Activated CD8-positive, alpha-beta memory T cell treated with anti-CD3 and anti-CD28 coated beads for 36 hours (primary cell): Measurements from ENCODE around the gene MED13. TPM values are rescaled to one million over a fixed set of nuclear protein-coding genes. Genes with fewer than 3 reads are reported as not detected.
"Not testable (repeated sequence)": the region's sequence is repeated elsewhere in the genome, so short reads cannot be mapped to it uniquely, and the experiment has no call there.

Source experiments
- CTCF ChIA-PET: fragments of 350-600 bp; sonication (Branson Sonifier 250); formaldehyde crosslinking; loops from one replicate; lab custom pipeline; 2021; ENCODE audit warnings: antibody characterized with exemption; lab: Charles Lee
- POLR2A ChIA-PET: fragments of 350-600 bp; sonication (Branson Sonifier 250); formaldehyde crosslinking; loops from one replicate; lab custom pipeline; 2021; ENCODE audit warnings: antibody characterized with exemption; lab: Charles Lee
- total RNA-seq, 2 experiments: library from RNA; stranded (reverse); gene quantifications; one replicate each; pipeline ENCODE4 v1.2.3, GENCODE V29; 2021

The MED13 gene
- total RNA-seq, 2 experiments from 2014 or later = 46.3 to 46.9 TPM

DNA sequence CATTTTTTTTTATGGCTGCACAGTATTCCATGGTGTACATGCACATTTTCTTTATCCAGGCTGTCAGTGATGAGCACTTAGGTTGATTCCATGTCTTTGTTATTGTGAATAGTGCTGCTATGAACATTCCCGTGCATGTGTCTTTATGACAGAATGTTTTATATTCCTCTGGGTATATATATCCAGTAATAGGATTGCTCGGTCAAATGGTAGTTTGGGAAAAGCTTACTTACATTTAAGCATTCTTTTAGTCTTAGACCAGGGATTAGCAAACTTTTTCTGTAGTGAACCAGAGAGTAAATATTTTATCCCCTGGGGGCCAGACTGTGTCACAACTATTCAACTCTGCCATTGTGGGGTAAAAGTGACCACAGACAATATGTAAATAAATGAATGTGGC lies 40.2 kb downstream of the MED13 start:
- CTCF ChIA-PET = interaction anchor here (0.6 kb wide), 1 partner anchor 36 kb away, joined by 3 read pairs; no protein-coding TSS in a partner anchor
- POLR2A ChIA-PET = no interaction called here

DNA sequence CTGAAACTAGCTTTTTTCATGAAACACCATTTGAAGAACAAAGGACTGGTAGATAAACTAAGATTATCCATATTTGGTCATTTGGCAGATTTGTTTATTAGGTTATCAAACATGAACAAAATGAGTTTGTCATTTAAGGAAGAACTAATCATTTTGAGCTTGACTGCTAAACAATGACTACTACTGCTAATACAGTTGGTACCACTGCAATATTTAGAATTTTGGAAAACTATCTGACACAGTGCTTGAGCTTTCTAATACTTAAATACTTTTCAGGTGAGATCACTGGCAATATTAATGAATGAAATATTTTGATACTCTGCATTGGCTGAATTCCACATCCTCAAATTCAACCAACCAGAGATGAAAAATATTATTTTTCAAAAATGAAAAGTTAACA lies 47.2 kb downstream of the MED13 start:
- POLR2A ChIA-PET = no interaction called here
- CTCF ChIA-PET = no interaction called here

- CTCF ChIA-PET = no interaction called here
- POLR2A ChIA-PET = no interaction called here
These were observed 47.6 kb downstream of the MED13 start for GRCh38 chr17:62017496-62017895.

- CTCF ChIA-PET = no interaction called here
- POLR2A ChIA-PET = no interaction called here
These were observed 50.6 kb downstream of the MED13 start for GRCh38 chr17:62014526-62014925.

DNA sequence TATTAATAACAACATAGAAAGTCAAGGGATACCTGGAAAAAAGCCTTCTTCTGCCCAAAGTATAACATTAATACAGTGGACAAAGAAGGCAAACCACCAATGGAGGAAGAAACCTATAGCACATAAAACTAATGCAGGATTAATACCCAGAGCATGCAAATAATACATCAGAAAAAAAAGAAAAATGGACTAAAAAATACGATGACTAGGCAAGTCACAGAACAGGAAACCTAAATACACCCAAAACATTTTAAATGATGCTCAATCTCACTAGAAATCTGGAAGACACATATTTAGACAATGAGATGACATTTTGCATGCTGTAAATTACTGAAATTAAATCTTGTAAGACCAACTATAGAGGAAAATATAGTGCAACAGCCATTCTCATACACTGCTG lies 55.9 kb downstream of the MED13 start:
- ChIA-PET CTCF (no interaction called here), POLR2A (interaction anchor here (0.7 kb wide), 1 partner anchor 127 kb away, joined by 3 read pairs; no protein-coding TSS in a partner anchor)

DNA sequence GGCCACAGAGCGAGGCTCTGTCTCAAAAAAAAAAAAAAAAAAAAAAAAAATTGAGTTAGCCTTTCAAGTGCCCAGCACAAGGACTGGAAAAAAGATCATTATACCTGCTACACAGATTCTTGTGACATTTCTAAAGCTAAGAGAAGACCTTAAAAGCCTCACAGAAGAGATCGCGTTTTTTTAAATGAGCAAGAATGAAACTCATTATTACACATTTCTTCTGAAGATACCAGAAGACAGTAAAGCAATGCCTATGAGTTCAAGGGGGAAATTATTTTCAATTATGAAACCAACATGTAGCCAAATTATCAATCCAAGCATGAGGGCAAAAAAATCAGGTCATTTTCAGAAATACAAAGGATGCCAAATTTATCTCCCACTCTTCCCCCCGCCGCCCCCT lies 56.8 kb downstream of the MED13 start:
- POLR2A ChIA-PET = interaction anchor here (0.6 to 0.7 kb wide), 5 partner anchors 10 to 127 kb away, joined by 3 to 13 read pairs (median 3); no protein-coding TSS in a partner anchor
- CTCF ChIA-PET = interaction anchor here (0.6 to 0.7 kb wide), 2 partner anchors 12 to 51 kb away, joined by 3 read pairs; no protein-coding TSS in a partner anchor

GRCh38 chr17:62004388-62004787 lies 60.7 kb downstream of the MED13 start:
- CTCF ChIA-PET = no interaction called here

DNA sequence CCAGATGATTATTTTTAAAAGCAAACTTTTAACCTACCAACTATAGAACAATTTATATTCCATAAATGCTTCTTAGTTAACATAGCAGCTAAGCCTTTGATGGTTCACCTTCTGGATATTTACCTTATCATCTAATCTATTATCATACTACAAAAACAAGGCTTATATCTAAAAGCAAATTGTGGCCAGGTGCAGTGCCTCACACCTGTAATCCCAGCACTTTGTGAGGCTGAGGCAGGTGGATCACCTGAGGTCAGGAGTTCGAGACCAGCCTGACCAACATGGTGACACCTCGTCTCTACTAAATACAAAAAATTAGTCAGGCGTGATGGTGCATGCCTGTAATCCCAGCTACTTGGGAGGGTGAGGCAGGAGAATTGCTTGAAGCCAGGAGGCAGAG lies 61.9 kb downstream of the MED13 start:
- POLR2A ChIA-PET = interaction anchor here (1.1 kb wide), 1 partner anchor 76 kb away, joined by 14 read pairs; no protein-coding TSS in a partner anchor
- CTCF ChIA-PET = not testable (repeated sequence)

More at GRCh38 chr17:62004388-62004787, 60.7 kb downstream of the MED13 start:
- POLR2A ChIA-PET = no interaction called here

DNA sequence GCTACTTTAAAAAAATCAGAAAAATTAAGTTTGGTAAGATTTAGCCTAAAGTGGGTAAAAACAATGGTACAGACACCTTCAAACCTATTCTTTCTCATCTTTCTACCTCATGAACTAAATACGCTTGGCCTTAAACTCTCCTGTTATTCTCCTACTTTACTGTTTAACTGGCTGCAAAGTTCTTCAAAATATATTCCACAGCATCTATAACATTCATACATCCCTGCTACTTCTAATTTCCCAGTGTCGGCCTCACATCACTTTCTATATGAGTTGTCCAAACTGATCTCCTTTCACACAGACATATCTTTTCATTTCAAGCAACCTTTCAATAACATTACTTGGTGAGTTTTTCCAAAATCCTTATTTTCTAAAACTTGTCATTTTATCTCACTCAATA lies 64.0 kb downstream of the MED13 start:
- ChIA-PET CTCF (no interaction called here), POLR2A (interaction anchor here (0.5 kb wide), 1 partner anchor 78 kb away, joined by 5 read pairs; no protein-coding TSS in a partner anchor)

DNA sequence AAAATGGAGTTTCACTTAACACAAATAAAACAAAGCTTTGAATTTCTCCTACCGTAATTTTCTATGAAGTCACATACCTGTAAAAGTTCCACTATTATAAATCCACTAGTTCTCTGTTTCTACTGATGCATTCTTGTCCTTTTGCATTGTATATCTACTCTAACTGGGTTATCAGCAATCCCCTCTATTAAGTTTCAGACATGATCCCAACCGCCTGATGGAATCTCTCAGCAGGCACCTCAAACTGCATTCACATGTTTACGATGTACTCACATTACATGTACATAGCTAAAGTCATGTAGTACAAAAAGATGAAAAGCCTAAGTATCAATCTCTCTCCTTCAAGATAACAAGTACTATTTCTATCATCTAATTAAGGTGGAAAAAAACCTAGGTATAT lies 64.9 kb downstream of the MED13 start:
- CTCF ChIA-PET = interaction anchor here (0.5 kb wide), 1 partner anchor 63 kb away, joined by 3 read pairs; no protein-coding TSS in a partner anchor
- POLR2A ChIA-PET = no interaction called here

DNA sequence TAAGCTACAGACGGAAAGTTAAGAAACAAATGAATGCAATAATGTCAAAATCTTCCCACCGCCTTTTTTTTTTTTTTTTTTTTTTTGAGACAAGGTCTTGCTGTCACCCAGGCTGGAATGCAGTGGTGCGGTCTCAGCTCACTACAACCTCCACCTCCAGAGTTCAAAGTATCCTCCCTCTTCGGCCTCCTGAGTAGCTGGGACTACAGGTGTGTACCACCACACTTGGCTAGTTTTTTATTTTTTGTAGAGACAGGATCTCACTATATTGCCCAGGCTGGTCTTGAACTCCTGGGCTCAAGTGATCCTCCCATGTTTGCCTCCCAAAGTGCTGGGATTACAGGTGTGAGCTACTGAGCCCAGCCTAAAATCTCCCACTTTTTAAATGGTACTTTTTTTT lies 66.5 kb downstream of the MED13 start:
- ChIA-PET POLR2A (interaction anchor here (0.5 to 0.6 kb wide), 2 partner anchors 10 to 13 kb away, joined by 3 to 7 read pairs; no protein-coding TSS in a partner anchor), CTCF (interaction anchor here (0.6 to 0.8 kb wide), 3 partner anchors 60 to 111 kb away, joined by 3 to 4 read pairs (median 3); no protein-coding TSS in a partner anchor)

GRCh38 chr17:61997664-61998063 lies 67.4 kb downstream of the MED13 start:
- ChIA-PET CTCF (interaction anchor here (0.6 to 0.7 kb wide), 2 partner anchors 61 to 74 kb away, joined by 3 read pairs; no protein-coding TSS in a partner anchor), POLR2A (interaction anchor here (0.6 kb wide), 1 partner anchor 14 kb away, joined by 7 read pairs; no protein-coding TSS in a partner anchor)

GRCh38 chr17:61996916-61997605 lies 68.0 kb downstream of the MED13 start:
- POLR2A ChIA-PET = no interaction called here
- CTCF ChIA-PET = no interaction called here

DNA sequence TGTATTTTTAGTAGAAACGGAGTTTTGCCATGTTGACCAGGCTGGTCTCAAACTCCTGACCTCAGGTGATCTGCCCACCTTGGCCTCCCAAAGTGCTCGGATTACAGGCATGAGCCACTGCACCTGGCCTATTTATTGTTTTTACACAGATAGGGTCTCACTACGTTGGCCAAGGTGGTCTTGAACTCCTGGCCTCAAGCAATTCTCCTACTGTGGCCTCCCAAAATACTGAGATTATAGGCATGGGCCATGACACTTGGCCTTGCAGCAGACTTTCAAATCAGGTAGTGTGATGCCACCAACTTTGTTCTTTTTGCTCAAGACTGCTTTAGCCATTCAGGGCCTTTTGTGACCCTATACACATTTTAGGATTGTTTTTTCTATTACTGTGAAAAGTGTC lies 75.6 kb downstream of the MED13 start:
- POLR2A ChIA-PET = interaction anchor here (0.5 kb wide), 1 partner anchor 157 kb away, joined by 3 read pairs; no protein-coding TSS in a partner anchor

GRCh38 chr17:61986898-61987297 lies 78.2 kb downstream of the MED13 start:
- ChIA-PET POLR2A (no interaction called here), CTCF (interaction anchor here (0.6 kb wide), 1 partner anchor 97 kb away, joined by 4 read pairs; no protein-coding TSS in a partner anchor)

More for the DNA sequence above, 75.6 kb downstream of the MED13 start:
- CTCF ChIA-PET = no interaction called here

DNA sequence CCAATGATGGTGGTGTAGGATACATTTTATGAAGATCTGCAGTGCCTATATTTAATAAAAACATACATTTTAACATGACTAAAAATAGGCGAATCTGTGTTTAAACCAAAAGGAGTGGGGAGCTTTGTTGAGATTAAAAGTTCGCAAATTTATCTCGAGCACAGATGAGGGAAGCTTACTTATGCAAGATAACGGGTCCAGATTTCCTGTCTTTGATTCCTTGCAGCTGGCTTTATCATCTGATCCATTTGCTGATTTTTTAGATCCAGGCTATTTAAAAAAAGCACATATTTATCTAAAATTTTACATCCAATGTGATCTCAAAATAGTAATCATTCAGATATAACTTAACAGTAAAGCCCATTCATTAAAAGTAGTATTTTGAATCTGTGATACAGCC lies 80.3 kb downstream of the MED13 start:
- CTCF ChIA-PET = no interaction called here
- POLR2A ChIA-PET = no interaction called here

GRCh38 chr17:61981323-61981722 lies 83.8 kb downstream of the MED13 start:
- POLR2A ChIA-PET = no interaction called here
- CTCF ChIA-PET = no interaction called here

DNA sequence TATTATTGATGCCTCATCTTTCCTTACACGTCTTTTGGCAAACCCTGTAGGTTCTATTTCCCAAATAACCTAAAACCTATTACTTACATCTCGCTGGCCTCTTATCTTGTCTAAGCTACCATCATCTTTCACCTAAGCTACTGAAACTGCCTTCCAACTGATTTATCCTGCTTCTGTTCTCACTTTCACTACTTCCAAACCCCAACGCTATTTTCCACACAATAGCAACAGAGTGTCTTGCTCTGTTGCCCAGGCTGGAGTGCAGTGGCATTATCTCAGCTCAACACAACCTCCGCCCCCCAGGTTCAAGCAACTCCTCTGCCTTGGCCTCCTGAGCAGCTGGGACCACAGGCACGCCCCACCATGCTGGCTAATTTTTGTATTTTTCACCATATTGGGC lies 84.5 kb downstream of the MED13 start:
- POLR2A ChIA-PET = no interaction called here

GRCh38 chr17:61974115-61974514 lies 91.0 kb downstream of the MED13 start:
- CTCF ChIA-PET = no interaction called here
- POLR2A ChIA-PET = no interaction called here

More for the DNA sequence above, 84.5 kb downstream of the MED13 start:
- CTCF ChIA-PET = interaction anchor here (0.8 kb wide), 1 partner anchor 8 kb away, joined by 3 read pairs; no protein-coding TSS in a partner anchor

- CTCF ChIA-PET = no interaction called here
- POLR2A ChIA-PET = no interaction called here
These were observed 92.8 kb downstream of the MED13 start for GRCh38 chr17:61972311-61972710.
